Natural killer cell (primary cell): ENCODE results near the gene MKRN1. TPM values are rescaled to one million over a fixed set of nuclear protein-coding genes. Genes with fewer than 3 reads are reported as not detected.

Experiments
- ATAC-seq, 3 donors: fragments of 150-1000 bp in 2 of 3; fragments of 200-7000 bp in 1 of 3; cut with Tn5 transposase; 1 replicate in 1 of 3; 2 replicates in 2 of 3; pipeline ENCODE4 v1.10.0; 2021; ENCODE audit warnings: mild to moderate bottlenecking in 2 of 3, moderate library complexity in 2 of 3
- DNase-seq, 2 donors: peaks; one replicate each; pipeline versions ENCODE4 v3.0.0 to v3.0.0-alpha.2; 2013 to 2021; ENCODE audit warnings: mixed read lengths in 1 of 2
- H3K27ac ChIP-seq: one replicate; pipeline ENCODE4 v1.5.1; 2013; ENCODE audit warnings: mild to moderate bottlenecking, low read length
- H3K27me3 ChIP-seq: one replicate; pipeline ENCODE4 v1.6.1; 2013; ENCODE audit warnings: low read length; ENCODE audit not compliant: control insufficient read depth, insufficient read depth
- H3K36me3 ChIP-seq: one replicate; pipeline ENCODE4 v1.6.1; 2013; ENCODE audit warnings: low read length; ENCODE audit not compliant: control insufficient read depth, insufficient read depth
- H3K4me1 ChIP-seq: one replicate; pipeline ENCODE4 v1.6.1; 2013; ENCODE audit warnings: low read length; ENCODE audit not compliant: control insufficient read depth, insufficient read depth
- H3K4me3 ChIP-seq: one replicate; pipeline ENCODE4 v1.5.1; 2013; ENCODE audit warnings: low read length
- H3K9me3 ChIP-seq: one replicate; pipeline ENCODE4 v1.6.1; 2013; ENCODE audit warnings: low read length; ENCODE audit not compliant: control insufficient read depth, insufficient read depth
- H3K27ac Mint-ChIP-seq, 2 donors: one replicate each; pipeline ENCODE4 v1.8.0; 2022; ENCODE audit warnings: mild to moderate bottlenecking in 2 of 2, mixed read lengths in 2 of 2, moderate library complexity in 1 of 2
- H3K27me3 Mint-ChIP-seq, 2 donors: one replicate each; pipeline ENCODE4 v1.8.0; 2022; ENCODE audit warnings: low read depth in 2 of 2, mixed read lengths in 2 of 2
- H3K36me3 Mint-ChIP-seq: one replicate; pipeline ENCODE4 v1.8.0; 2022; ENCODE audit warnings: mixed read lengths
- H3K4me1 Mint-ChIP-seq, 2 donors: one replicate each; pipeline ENCODE4 v1.8.0; 2022; ENCODE audit warnings: mixed read lengths in 2 of 2
- H3K4me3 Mint-ChIP-seq: one replicate; pipeline ENCODE4 v1.8.0; 2022; ENCODE audit warnings: mild to moderate bottlenecking, moderate library complexity, mixed read lengths
- H3K9me3 Mint-ChIP-seq, 2 donors: one replicate each; pipeline ENCODE4 v1.8.0; 2022; ENCODE audit warnings: mixed read lengths in 2 of 2
- WGBS: methylation state at CpG from one replicate; pipeline ENCODE4 v1.1.7; 2013; ENCODE audit warnings: missing lambda C conversion rate; ENCODE audit not compliant: insufficient coverage; 5-methylcytosine and 5-hydroxymethylcytosine counted together
- intact Hi-C: fragments of 100-400 bp; cut with micrococcal nuclease; formaldehyde crosslinking; loops from one replicate; pipeline ENCODE4 v1.14.2; 2022
- total RNA-seq, 4 donors: library from RNA; stranded (reverse); fragments of 120-200 nt in 1 of 4; gene quantifications; one replicate each; pipeline versions ENCODE4 v1.2.3 to v1.2.4, GENCODE V29; 2013 to 2022
- TF ChIP-seq, protein P1 (sequence below): fragments of 200-600 bp; IDR thresholded peaks from one replicate; pipeline ENCODE4 v1.8.0; 2022; ENCODE audit warnings: antibody characterized with exemption

The MKRN1 gene
- total RNA-seq, 3 donors from 2014 or later (not counting 1 experiment from before 2014, with no cell fraction given), result 119 to 146 (median 136) TPM

DNA sequence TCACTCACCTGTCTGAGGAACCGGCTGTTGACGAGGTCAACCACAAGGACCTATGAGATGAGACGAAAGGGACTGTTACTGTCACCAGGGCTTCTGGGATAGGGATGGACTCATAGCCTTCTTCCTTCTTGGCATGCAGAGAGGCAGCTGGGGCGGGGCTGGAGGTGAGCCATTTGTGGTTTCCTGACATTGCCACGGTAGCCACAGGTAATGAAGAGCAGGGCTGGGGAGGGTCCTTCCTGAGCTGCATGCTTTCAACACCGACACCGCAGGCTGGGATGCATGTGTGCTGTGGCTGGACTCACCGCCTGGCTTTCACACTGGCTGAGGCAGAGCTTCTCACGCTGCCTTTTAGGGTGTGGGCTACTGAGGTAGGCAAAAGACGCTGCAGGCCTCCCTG is 46.4 kb upstream of the MKRN1 start:
- Mint-ChIP-seq H3K36me3 (no peaks in the 10 kb centered on the region), H3K27me3 (peaks cover 0 to 7% of the 10 kb centered on the region in 2 donors), H3K27ac (no peak overlapping the region), H3K4me3 (no peak overlapping the region), H3K9me3 (no peaks in the 10 kb centered on the region), H3K4me1 (peaks cover 0 to 15% of the 10 kb centered on the region in 2 donors)
- Histone ChIP-seq H3K36me3 (no peaks in the 10 kb centered on the region), H3K27me3 (no peaks in the 10 kb centered on the region), H3K4me3 (no peak overlapping the region), H3K9me3 (no peaks in the 10 kb centered on the region), H3K4me1 (peaks cover 17% of the 10 kb centered on the region), H3K27ac (no peak overlapping the region)
- TF ChIP-seq, protein P1, sequence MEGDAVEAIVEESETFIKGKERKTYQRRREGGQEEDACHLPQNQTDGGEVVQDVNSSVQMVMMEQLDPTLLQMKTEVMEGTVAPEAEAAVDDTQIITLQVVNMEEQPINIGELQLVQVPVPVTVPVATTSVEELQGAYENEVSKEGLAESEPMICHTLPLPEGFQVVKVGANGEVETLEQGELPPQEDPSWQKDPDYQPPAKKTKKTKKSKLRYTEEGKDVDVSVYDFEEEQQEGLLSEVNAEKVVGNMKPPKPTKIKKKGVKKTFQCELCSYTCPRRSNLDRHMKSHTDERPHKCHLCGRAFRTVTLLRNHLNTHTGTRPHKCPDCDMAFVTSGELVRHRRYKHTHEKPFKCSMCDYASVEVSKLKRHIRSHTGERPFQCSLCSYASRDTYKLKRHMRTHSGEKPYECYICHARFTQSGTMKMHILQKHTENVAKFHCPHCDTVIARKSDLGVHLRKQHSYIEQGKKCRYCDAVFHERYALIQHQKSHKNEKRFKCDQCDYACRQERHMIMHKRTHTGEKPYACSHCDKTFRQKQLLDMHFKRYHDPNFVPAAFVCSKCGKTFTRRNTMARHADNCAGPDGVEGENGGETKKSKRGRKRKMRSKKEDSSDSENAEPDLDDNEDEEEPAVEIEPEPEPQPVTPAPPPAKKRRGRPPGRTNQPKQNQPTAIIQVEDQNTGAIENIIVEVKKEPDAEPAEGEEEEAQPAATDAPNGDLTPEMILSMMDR, result no peak
- ATAC-seq (peak in 2 of 3 donors; percentile 26 to 67), DNase-seq (peak in 1 of 2 donors; percentile 27)
- intact Hi-C loops, result no loop called here
- WGBS, result 30% methylated on average over 9 of the region's 10 CpGs

DNA sequence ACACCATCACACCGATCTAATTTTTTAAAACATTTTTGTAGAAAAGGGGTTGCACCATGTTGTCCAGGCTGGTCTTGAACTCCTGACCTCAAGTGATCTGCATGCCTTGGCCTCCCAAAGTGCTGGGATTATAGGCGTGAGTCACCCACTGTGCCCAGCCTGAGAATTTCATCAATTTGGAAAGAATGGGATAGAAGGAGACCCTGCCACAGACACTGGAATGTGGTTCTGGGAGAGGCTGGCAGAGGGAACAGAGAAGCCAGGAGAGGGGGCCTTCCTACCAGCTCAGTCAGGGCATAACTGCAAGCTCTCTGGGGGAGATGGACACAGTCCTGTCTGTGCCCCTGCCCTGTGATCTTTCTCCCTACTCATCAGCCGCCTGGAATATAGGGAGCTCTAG is 42.1 kb upstream of the MKRN1 start:
- Histone ChIP-seq H3K27ac (no peak overlapping the region), H3K4me1 (peaks cover 14% of the 10 kb centered on the region), H3K36me3 (no peaks in the 10 kb centered on the region), H3K9me3 (no peaks in the 10 kb centered on the region), H3K4me3 (no peak overlapping the region), H3K27me3 (no peaks in the 10 kb centered on the region)
- DNase-seq (no peak), ATAC-seq (no peak)
- Mint-ChIP-seq H3K27ac (no peak overlapping the region), H3K27me3 (peaks cover 0 to 2% of the 10 kb centered on the region in 2 donors), H3K4me1 (peaks cover 0 to 18% of the 10 kb centered on the region in 2 donors), H3K9me3 (no peaks in the 10 kb centered on the region), H3K36me3 (no peaks in the 10 kb centered on the region), H3K4me3 (no peak overlapping the region)
- 82% methylated on average over 3 of the region's 3 CpGs for WGBS
- TF ChIP-seq, protein P1, result no peak
- intact Hi-C loops, result no loop called here

DNA sequence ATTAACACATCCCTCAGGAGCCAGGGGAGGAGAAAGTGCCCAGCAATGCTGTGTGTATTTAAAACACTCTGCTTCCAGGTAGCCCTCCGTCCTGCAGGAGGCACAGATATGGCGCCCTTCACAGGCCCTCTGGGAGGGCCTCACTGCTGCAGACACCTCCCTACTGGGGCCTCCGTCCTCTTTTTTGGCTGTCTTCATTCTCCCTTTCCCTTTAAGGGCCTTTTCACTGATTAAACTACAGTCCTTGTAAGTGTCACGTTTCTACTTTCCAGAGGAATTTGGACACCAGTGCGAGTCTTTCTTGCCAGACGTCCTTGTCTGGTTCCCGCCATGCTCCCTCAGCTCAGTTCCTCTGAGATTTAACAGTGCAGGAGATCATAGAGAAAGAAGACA is 39.7 kb upstream of the MKRN1 start:
- Mint-ChIP-seq H3K27me3 (peaks cover 0 to 4% of the 10 kb centered on the region in 2 donors), H3K36me3 (no peaks in the 10 kb centered on the region), H3K9me3 (no peaks in the 10 kb centered on the region), H3K27ac (no peak overlapping the region), H3K4me1 (peaks cover 0 to 11% of the 10 kb centered on the region in 2 donors), H3K4me3 (no peak overlapping the region)
- Histone ChIP-seq H3K4me3 (no peak overlapping the region), H3K4me1 (peaks cover 3% of the 10 kb centered on the region), H3K9me3 (no peaks in the 10 kb centered on the region), H3K27me3 (no peaks in the 10 kb centered on the region), H3K27ac (no peak overlapping the region), H3K36me3 (no peaks in the 10 kb centered on the region)
- WGBS, result 78% methylated on average over 7 of the region's 7 CpGs
- DNase-seq (no peak), ATAC-seq (no peak)
- intact Hi-C loops, result loop anchor here (5.0 to 10.0 kb wide), 2 partner anchors 136 to 1013 kb away; no protein-coding TSS in a partner anchor
- TF ChIP-seq, protein P1, result no peak
